SH-SY5Y (cell line): ENCODE measurements around the gene MANSC1.

ENCODE experiments used
- GATA2 ChIP-seq: IDR thresholded peaks from 2 replicates; pipeline ENCODE4 v1.6.1; 2011; ENCODE audit warnings: mild to moderate bottlenecking, low read depth, low read length
- GATA3 ChIP-seq: IDR thresholded peaks from 2 replicates; pipeline ENCODE4 v1.6.1; 2011; ENCODE audit warnings: low read depth, mild to moderate bottlenecking, low read length, moderate library complexity

- TF ChIP-seq GATA2: no peak
- TF ChIP-seq GATA3: no peak
Measured at GRCh38 chr12:12356467-12356895, 6.4 kb upstream of the MANSC1 start.
